Stimulated activated CD4-positive, alpha-beta T cell treated with anti-CD3 and anti-CD28 coated beads, Interleukin-4, amount 100 ng/mL, for 4 hours (primary cell): ENCODE data around the gene SPEM3.

ENCODE experiments used
- DNase-seq, 2 experiments: peaks; one replicate each; pipeline ENCODE4 v3.0.0-alpha.2; 2020

Gene SPEM3

GRCh38 chr17:7428557-7428956 is at the start of gene SPEM3:
SPEM3 (plus strand) TSS chr17:7428857; CDS start chr17:7428903, 46 bp downstream.
- no peak for DNase-seq

- DNase-seq: no peak
Measured at GRCh38 chr17:7379134-7379533, 49.5 kb upstream of the SPEM3 start.

- DNase-seq: no peak
Measured at GRCh38 chr17:7380321-7380720, 48.3 kb upstream of the SPEM3 start.

GRCh38 chr17:7380855-7381683 is 47.6 kb upstream of the SPEM3 start, which contains the start of gene TNK1:
TNK1 (plus strand) TSS chr17:7381089; CDS start chr17:7382927, 1,838 bp downstream.
- no peak for DNase-seq

- no peak for DNase-seq
Measured at GRCh38 chr17:7382901-7383300, 45.8 kb upstream of the SPEM3 start.

GRCh38 chr17:7383371-7383741 is 45.3 kb upstream of the SPEM3 start:
- DNase-seq: no peak

- DNase-seq: peak; percentile 76 to 77
Measured at GRCh38 chr17:7383742-7384488, 44.7 kb upstream of the SPEM3 start.

- DNase-seq: no peak
Measured at GRCh38 chr17:7384489-7385081, 44.1 kb upstream of the SPEM3 start.

- DNase-seq: no peak
Measured at GRCh38 chr17:7388856-7389255, 39.8 kb upstream of the SPEM3 start.

- no peak for DNase-seq
Measured at GRCh38 chr17:7389924-7390910, 38.4 kb upstream of the SPEM3 start.

GRCh38 chr17:7391307-7391706 is 37.4 kb upstream of the SPEM3 start:
- no peak for DNase-seq

GRCh38 chr17:7392696-7393612 is 35.7 kb upstream of the SPEM3 start:
- no peak for DNase-seq

GRCh38 chr17:7393613-7394451 is 34.8 kb upstream of the SPEM3 start:
- DNase-seq: peak; percentile 56 to 61

- DNase-seq: peak; percentile 75 to 88
Measured at GRCh38 chr17:7394452-7395191, 34.0 kb upstream of the SPEM3 start, which contains the start of gene PLSCR3. PLSCR3 (minus strand) TSS chr17:7394525; CDS start chr17:7394110, 415 bp downstream.

- DNase-seq: no peak
Measured at GRCh38 chr17:7396147-7396546, 32.5 kb upstream of the SPEM3 start.

GRCh38 chr17:7398612-7399011 is 30.0 kb upstream of the SPEM3 start:
- DNase-seq: no peak

GRCh38 chr17:7403043-7403726 is 25.5 kb upstream of the SPEM3 start:
- DNase-seq: peak in 1 of 2 experiments; percentile 26

- no peak for DNase-seq
Measured at GRCh38 chr17:7403727-7403976, 25.0 kb upstream of the SPEM3 start.
